K562 (cell line): Measurements from ENCODE around the gene SLC35A1. TPM values are rescaled to one million over a fixed set of nuclear protein-coding genes. Genes with fewer than 3 reads are reported as not detected.
"Not testable (repeated sequence)": the region's sequence is repeated elsewhere in the genome, so short reads cannot be mapped to it uniquely, and the experiment has no call there.

Experiments used
- ATAC-seq: fragments of 200-7000 bp; cut with Tn5 transposase; 3 replicates; pipeline ENCODE4 v1.9.1; 2020; ENCODE audit warnings: moderate library complexity
- BruUV-seq: library from RNA; stranded (reverse); fragments of 400-500 nt; replicated peaks from 2 replicates; lab custom pipeline; 2021; lab: Mats Ljungman, UMichigan
- CTCF ChIA-PET: fragments of 300-600 bp; formaldehyde crosslinking; extraction: SDS; loops from one replicate; lab custom pipeline; 2021; ENCODE audit warnings: low intra/inter-chr PET ratio; lab: Yijun Ruan, JAX
- POLR2A ChIA-PET: fragments of 300-600, 350-650 bp; sonication (Branson Sonifier 250); formaldehyde crosslinking; extraction: SDS; loops from one replicate; lab custom pipeline; 2021; ENCODE audit warnings: antibody characterized with exemption, inconsistent platforms; lab: Yijun Ruan, JAX
- DNase-seq, 4 experiments: peaks; one replicate each; pipeline versions ENCODE4 v3.0.0 to v3.0.0-alpha.2; 2011 to 2018; ENCODE audit warnings: low spot score in 3 of 4, mixed read lengths in 3 of 4; ENCODE audit errors: extremely low read depth in 1 of 4
- FAIRE-seq: peaks from 2 replicates; lab custom pipeline; 2011; peaks lifted over from hg19 to GRCh38; lab: Jason Lieb, UNC
- H2AFZ ChIP-seq: 2 replicates; pipeline ENCODE4 v1.6.0; 2011; ENCODE audit warnings: low read depth, low read length, control low read depth, inconsistent platforms
- H3K27ac ChIP-seq: fragments of 200-600 bp; 3 replicates; pipeline ENCODE4 v1.8.0; 2011; ENCODE audit warnings: low read depth, mild to moderate bottlenecking, control low read depth, inconsistent platforms, low read length, moderate library complexity, mixed read lengths; ENCODE audit errors: extremely low read depth
- H3K27me3 ChIP-seq, 2 experiments: fragments of 300-600 bp in 1 of 2; 2 replicates in 1 of 2; 3 replicates in 1 of 2; pipeline versions ENCODE4 v1.6.0 to v1.8.0; 2011; ENCODE audit warnings: inconsistent platforms in 2 of 2, low read length in 2 of 2, mild to moderate bottlenecking in 1 of 2, mixed read lengths in 1 of 2, moderate library complexity in 1 of 2; ENCODE audit not compliant: control insufficient read depth in 2 of 2, insufficient read depth in 2 of 2
- H3K36me3 ChIP-seq: fragments of 300-600 bp; 3 replicates; pipeline ENCODE4 v1.8.0; 2011; ENCODE audit warnings: mild to moderate bottlenecking, low read length, inconsistent platforms; ENCODE audit not compliant: control insufficient read depth, insufficient read depth
- H3K4me1 ChIP-seq, 2 experiments: fragments of 200-600 bp in 1 of 2; replicated peaks in 1 of 2; 2 replicates in 1 of 2; 3 replicates in 1 of 2; pipeline versions ENCODE4 v1.5.1 to v1.8.0; 2011; ENCODE audit warnings: inconsistent platforms in 2 of 2, low read length in 2 of 2, mild to moderate bottlenecking in 1 of 2, mixed read lengths in 1 of 2, moderate library complexity in 1 of 2; ENCODE audit not compliant: control insufficient read depth in 2 of 2, insufficient read depth in 2 of 2
- H3K4me2 ChIP-seq: 2 replicates; pipeline ENCODE4 v1.6.1; 2011; ENCODE audit warnings: low read length, control low read depth, inconsistent platforms, mixed read lengths; ENCODE audit not compliant: insufficient read depth
- H3K4me3 ChIP-seq: fragments of 200-600 bp; sonication (generic), shearing (Covaris generic); 2 replicates; pipeline ENCODE4 v1.5.1; 2016; ENCODE audit warnings: control low read depth, inconsistent platforms
- H3K79me2 ChIP-seq: fragments of 200-600 bp; 3 replicates; pipeline ENCODE4 v1.8.0; 2011; ENCODE audit warnings: low read length, inconsistent platforms; ENCODE audit not compliant: control insufficient read depth, insufficient read depth
- H3K9ac ChIP-seq, 2 experiments: 2 replicates each; pipeline versions ENCODE4 v1.6.0 to v1.6.1; 2011; ENCODE audit warnings: low read depth in 2 of 2, low read length in 2 of 2, control low read depth in 1 of 2, inconsistent platforms in 1 of 2, mild to moderate bottlenecking in 1 of 2, mixed read lengths in 1 of 2; ENCODE audit not compliant: insufficient read depth in 1 of 2
- H3K9me1 ChIP-seq: one replicate; pipeline ENCODE4 v1.6.0; 2011; ENCODE audit warnings: inconsistent platforms, mild to moderate bottlenecking, low read length, moderate library complexity; ENCODE audit not compliant: control insufficient read depth, insufficient read depth
- H3K9me3 ChIP-seq: replicated peaks from 2 replicates; pipeline ENCODE4 v1.5.1; 2011; ENCODE audit warnings: low read depth, low read length, inconsistent platforms; ENCODE audit not compliant: control insufficient read depth, insufficient read depth
- H4K20me1 ChIP-seq: replicated peaks from 2 replicates; pipeline ENCODE4 v1.6.1; 2011; ENCODE audit warnings: low read length, inconsistent platforms, mixed read lengths; ENCODE audit not compliant: control insufficient read depth, insufficient read depth
- MAFG ChIP-seq: fragments of 450-650 bp; conservative IDR thresholded peaks from 2 replicates; pipeline ENCODE4 v1.6.1; 2016; ENCODE audit warnings: missing genetic modification characterization, missing compliant biosample characterization
- NFIC ChIP-seq: fragments of 450-650 bp; IDR thresholded peaks from 2 replicates; pipeline ENCODE4 v1.6.1; 2017; ENCODE audit warnings: mild to moderate bottlenecking, inconsistent platforms
- NR2F6 ChIP-seq: fragments of 450-650 bp; formaldehyde crosslinking; IDR thresholded peaks from 2 replicates; pipeline ENCODE4 v1.4.0; 2020; ENCODE audit warnings: mild to moderate bottlenecking
- SREBF1 ChIP-seq: fragments of 150-350 bp; IDR thresholded peaks from 2 replicates; pipeline ENCODE4 v1.6.1; 2014; ENCODE audit warnings: antibody characterized with exemption, low read depth, low read length, borderline replicate concordance
- WGBS: fragments of 100-300 bp; shearing (Covaris generic); methylation state at CpG from one replicate; pipeline ENCODE4 v1.1.6; 2016; ENCODE audit warnings: low coverage, mixed read lengths; ENCODE audit not compliant: insufficient coverage; ENCODE audit errors: missing lambda C conversion rate; 5-methylcytosine and 5-hydroxymethylcytosine counted together
- in situ Hi-C: fragments of 300-500 bp; cut with MboI; formaldehyde crosslinking; loops from 4 replicates; pipeline ENCODE4 v1.15.0; 2018; ENCODE audit warnings: inconsistent platforms, mixed read lengths
- intact Hi-C: fragments of 100-400 bp; cut with micrococcal nuclease; formaldehyde crosslinking; loops from 2 replicates; pipeline ENCODE4 v1.14.2; 2022
- polyA plus RNA-seq, 8 experiments: library from polyadenylated mRNA; depleted of rRNA in 4 of 8; stranded (reverse) in 5 of 8; unstranded in 3 of 8; fragments of >200 nt; fragmentation: Nextera tagmentation in 2 of 8; fragmentation: Illumina TruSeq in 1 of 8; extraction: Ambion mirVana in 2 of 8; extraction: Trizol in 1 of 8; gene quantifications; 2 replicates each; pipeline versions ENCODE4 v1.2.1 to v1.2.3, GENCODE V29; 2011 to 2014; ENCODE audit warnings: inconsistent platforms in 1 of 8, missing spikeins in 1 of 8
- total RNA-seq, 7 experiments: library from RNA; depleted of rRNA in 6 of 7; stranded (reverse); fragments of >200 nt in 6 of 7; fragmentation: Illumina TruSeq in 2 of 7; extraction: Trizol in 2 of 7; gene quantifications; 2 replicates each; pipeline versions ENCODE4 v1.2.1 to v1.2.3, GENCODE V29; 2011 to 2021; ENCODE audit warnings: low replicate concordance in 1 of 7

Gene SLC35A1
- total and polyA plus RNA-seq, 9 of the 15 experiments (the other 6 are each of a cell fraction or from before 2014, with no cell fraction given), result 7.5 to 37.1 (median 14.9) TPM

DNA sequence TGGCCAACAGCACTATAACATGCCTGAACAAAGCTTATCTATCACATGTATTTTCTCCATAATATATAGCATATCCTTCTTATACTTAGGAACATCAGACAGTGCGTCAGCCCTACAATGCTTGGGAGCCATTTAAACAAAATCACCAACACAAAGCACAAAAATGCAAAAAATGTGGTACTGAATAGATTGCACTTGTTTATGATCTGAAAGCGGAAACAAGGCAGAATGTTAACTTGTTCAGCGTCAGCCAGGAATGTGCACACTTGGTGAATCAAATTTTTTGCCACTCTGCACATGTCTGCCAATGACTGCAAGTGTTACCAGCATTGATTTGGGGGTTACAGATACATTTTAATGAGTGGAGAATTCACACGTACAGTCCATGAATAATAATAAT, 14.8 kb downstream of the SLC35A1 start:
- FAIRE-seq, result no peak
- Histone ChIP-seq H2AFZ (no peak overlapping the region), H3K27me3 (no peaks in the 10 kb centered on the region), H3K4me1 (no peaks in the 10 kb centered on the region), H3K4me3 (no peak overlapping the region), H3K4me2 (no peak overlapping the region), H4K20me1 (no peaks in the 10 kb centered on the region), H3K27ac (no peak overlapping the region), H3K9ac (no peak overlapping the region), H3K9me3 (no peaks in the 10 kb centered on the region), H3K9me1 (no peaks in the 10 kb centered on the region), H3K36me3 (no peaks in the 10 kb centered on the region), H3K79me2 (no peaks in the 10 kb centered on the region)
- TF ChIP-seq NR2F6 (CRISPR knock-in tag) (no peak), MAFG (tag) (no peak), NFIC (no peak), SREBF1 (no peak)
- ChIA-PET CTCF (no interaction called here), POLR2A (no interaction called here)
- in situ Hi-C loops (no loop called here), intact Hi-C loops (loop anchor here (10.0 kb wide), 1 partner anchor 307 kb away; no protein-coding TSS in a partner anchor)
- no peak for DNase-seq
- WGBS, result 81% methylated on average over 4 of the region's 4 CpGs
- no peak for ATAC-seq
- BruUV-seq, result no TSS peak

DNA sequence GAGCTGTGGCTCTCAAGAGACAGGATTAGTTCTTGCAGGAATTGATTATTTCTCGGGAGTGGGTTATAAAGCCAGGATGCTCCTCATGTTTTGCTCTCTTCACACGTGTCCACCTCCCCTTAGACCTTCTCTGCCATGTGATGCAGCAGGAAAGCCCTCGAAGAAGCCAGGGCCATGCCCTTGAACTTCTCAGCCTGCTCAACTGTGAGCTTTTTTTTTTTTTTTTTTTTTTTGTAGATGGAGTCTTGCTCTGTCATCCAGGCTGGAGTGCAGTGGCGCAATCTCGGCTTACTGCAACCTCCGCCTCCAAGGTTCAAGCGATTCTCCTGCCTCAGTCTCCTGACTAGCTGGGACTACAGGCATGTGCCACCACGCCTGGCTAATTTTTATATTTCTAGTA, 16.6 kb downstream of the SLC35A1 start:
- not testable (repeated sequence) for H2AFZ ChIP-seq

More for the DNA sequence above, 16.6 kb downstream of the SLC35A1 start:
- ATAC-seq, H3K9me1 ChIP-seq, FAIRE-seq, DNase-seq, H3K27ac ChIP-seq, BruUV-seq, H3K9me3 ChIP-seq, H3K4me1 ChIP-seq, H3K36me3 ChIP-seq, H4K20me1 ChIP-seq, H3K9ac ChIP-seq, in situ Hi-C loops, H3K4me2 ChIP-seq, H3K27me3 ChIP-seq, H3K4me3 ChIP-seq, H3K79me2 ChIP-seq: not testable (repeated sequence)
- WGBS, result 65% methylated on average over 6 of the region's 8 CpGs
- intact Hi-C loops, result loop anchor here (10.0 kb wide), 1 partner anchor 305 kb away; no protein-coding TSS in a partner anchor
- POLR2A ChIA-PET, result interaction anchor here (0.7 to 1.2 kb wide), 2 partner anchors 13 to 146 kb away, joined by 3 read pairs; no protein-coding TSS in a partner anchor
- CTCF ChIA-PET, result interaction anchor here (0.6 kb wide), 1 partner anchor 423 kb away, joined by 3 read pairs; no protein-coding TSS in a partner anchor
